Lower leg skin (tissue), 3 donors: Measurements from ENCODE around the gene TCEA2.

Experiments used
- CTCF ChIP-seq, 3 donors: fragments of 450-650 bp; IDR thresholded peaks; one replicate each; pipeline ENCODE4 v1.5.1; 2016; ENCODE audit warnings: antibody characterized with exemption in 3 of 3, mild to moderate bottlenecking in 3 of 3, moderate library complexity in 2 of 3
- POLR2A ChIP-seq, 2 donors: fragments of 450-650 bp; IDR thresholded peaks; one replicate each; pipeline ENCODE4 v1.6.1; 2016 to 2017; ENCODE audit warnings: antibody characterized with exemption in 2 of 2, mild to moderate bottlenecking in 1 of 2, moderate library complexity in 1 of 2

- no peak for TF ChIP-seq CTCF (IDR thresholded peaks at IDR 0.05)
- no peak for TF ChIP-seq POLR2A (IDR thresholded peaks at IDR 0.05)
Observed at GRCh38 chr20:64092258-64093012, 29.4 kb downstream of the TCEA2 start.
